Tibial artery (tissue), 4 donors: ENCODE results near the gene PLXNA2.
A peak's percentile ranks its signal among the peaks of the same experiment; 100 is the strongest.

Source experiments
- DNase-seq, 2 donors: peaks; one replicate each; pipeline ENCODE4 v3.0.0-alpha.2; 2019
- H3K27ac ChIP-seq, 2 donors: fragments of 200-600 bp; sonication (generic) in 1 of 2; 1 replicate in 1 of 2; 2 replicates in 1 of 2; pipeline ENCODE4 v1.5.1; 2018 to 2019; ENCODE audit warnings: mild to moderate bottlenecking in 1 of 2
- H3K27me3 ChIP-seq, 2 donors: fragments of 200-600 bp; sonication (generic) in 1 of 2; one replicate each; pipeline versions ENCODE4 v1.5.1 to v1.6.0; 2016 to 2019
- H3K36me3 ChIP-seq, 3 donors: fragments of 200-600 bp; sonication (generic) in 2 of 3; one replicate each; pipeline ENCODE4 v1.5.1; 2016 to 2019; ENCODE audit warnings: mild to moderate bottlenecking in 2 of 3
- H3K4me1 ChIP-seq, 4 donors: fragments of 200-600 bp; sonication (generic) in 2 of 4; 1 replicate in 3 of 4; 2 replicates in 1 of 4; pipeline ENCODE4 v1.5.1; 2016 to 2019
- H3K4me3 ChIP-seq, 2 donors: fragments of 200-600 bp; sonication (generic) in 1 of 2; 1 replicate in 1 of 2; 2 replicates in 1 of 2; pipeline ENCODE4 v1.5.1; 2018 to 2019; ENCODE audit warnings: mild to moderate bottlenecking in 2 of 2
- H3K9me3 ChIP-seq, 3 donors: fragments of 200-600 bp; sonication (generic) in 1 of 3; one replicate each; pipeline ENCODE4 v1.5.1; 2016 to 2019
- CTCF ChIP-seq, 2 experiments: fragments of 200-600 bp in 1 of 2; fragments of 450-650 bp in 1 of 2; IDR thresholded peaks; one replicate each; pipeline ENCODE4 v1.5.1; 2017 to 2019; ENCODE audit warnings: antibody characterized with exemption in 2 of 2, mild to moderate bottlenecking in 1 of 2, moderate library complexity in 1 of 2
- intact Hi-C: fragments of 100-400 bp; cut with DNase I; formaldehyde crosslinking; loops from one replicate; pipeline ENCODE4 v1.15.0; 2023; ENCODE audit warnings: low total_unique reads

PLXNA2 gene

GRCh38 chr1:208031316-208031931, 212.8 kb downstream of the PLXNA2 start:
- peaks cover 45 to 63% (median 61%) of the 10 kb centered on the region in 3 donors for H3K36me3 ChIP-seq
- H3K27ac ChIP-seq, result peak overlapping the region; percentile 65 to 67
- intact Hi-C loops, result no loop called here
- no peak for TF ChIP-seq CTCF (IDR thresholded peaks at IDR 0.05)
- no peaks in the 10 kb centered on the region for H3K27me3 ChIP-seq
- no peaks in the 10 kb centered on the region for H3K9me3 ChIP-seq
- H3K4me1 ChIP-seq, result peaks cover 7 to 33% (median 30%) of the 10 kb centered on the region in 4 donors
- no peak overlapping the region for H3K4me3 ChIP-seq
- no peak for DNase-seq

- Histone ChIP-seq H3K27me3 (no peaks in the 10 kb centered on the region), H3K4me1 (peaks cover 7 to 33% (median 30%) of the 10 kb centered on the region in 4 donors), H3K4me3 (no peak overlapping the region), H3K27ac (peak overlapping the region; percentile 65 to 67), H3K9me3 (no peaks in the 10 kb centered on the region), H3K36me3 (peaks cover 42 to 64% (median 59%) of the 10 kb centered on the region in 3 donors)
- intact Hi-C loops, result no loop called here
- no peak for DNase-seq
- TF ChIP-seq CTCF (IDR thresholded peaks at IDR 0.05), result no peak
Measured at GRCh38 chr1:208030288-208031091, 213.7 kb downstream of the PLXNA2 start.

GRCh38 chr1:208029381-208030287, 214.6 kb downstream of the PLXNA2 start:
- DNase-seq, result peak; percentile 54 to 80
- Histone ChIP-seq H3K4me1 (peaks cover 7 to 36% (median 30%) of the 10 kb centered on the region in 4 donors), H3K27me3 (no peaks in the 10 kb centered on the region), H3K4me3 (no peak overlapping the region), H3K9me3 (no peaks in the 10 kb centered on the region), H3K36me3 (peaks cover 40 to 63% (median 54%) of the 10 kb centered on the region in 3 donors), H3K27ac (peak overlapping the region; percentile 65 to 67)
- intact Hi-C loops, result loop anchor here (10.0 kb wide), 1 partner anchor 65 kb away; no protein-coding TSS in a partner anchor
- TF ChIP-seq CTCF (IDR thresholded peaks at IDR 0.05), result no peak

- DNase-seq, result no peak
Measured at GRCh38 chr1:208028526-208028925, 215.7 kb downstream of the PLXNA2 start.

More at GRCh38 chr1:208028526-208028925, 215.7 kb downstream of the PLXNA2 start:
- no peak for TF ChIP-seq CTCF (IDR thresholded peaks at IDR 0.05)
- Histone ChIP-seq H3K36me3 (peaks cover 30 to 55% (median 45%) of the 10 kb centered on the region in 3 donors), H3K4me3 (no peak overlapping the region), H3K27ac (peak overlapping the region in 1 of 2 donors; percentile 67), H3K27me3 (no peaks in the 10 kb centered on the region), H3K9me3 (no peaks in the 10 kb centered on the region), H3K4me1 (peaks cover 7 to 36% (median 30%) of the 10 kb centered on the region in 4 donors)
- intact Hi-C loops, result loop anchor here (10.0 kb wide), 1 partner anchor 66 kb away; no protein-coding TSS in a partner anchor
